Umbilical cord (tissue), 2 donors: Measurements from ENCODE around the gene RYR3. TPM values are rescaled to one million over a fixed set of nuclear protein-coding genes. Genes with fewer than 3 reads are reported as not detected.

Experiments used
- DNase-seq: peaks from one replicate; pipeline ENCODE4 v3.0.0-alpha.2; 2015; ENCODE audit warnings: low spot score
- total RNA-seq: library from RNA; depleted of rRNA; stranded (reverse); fragments of >200 nt; gene quantifications from one replicate; pipeline ENCODE4 v1.2.3, GENCODE V29; 2014; ENCODE audit warnings: low replicate concordance; ENCODE audit not compliant: insufficient read depth

Gene RYR3
- total RNA-seq, 1 donor from 2014 or later = 11.6 TPM

DNA sequence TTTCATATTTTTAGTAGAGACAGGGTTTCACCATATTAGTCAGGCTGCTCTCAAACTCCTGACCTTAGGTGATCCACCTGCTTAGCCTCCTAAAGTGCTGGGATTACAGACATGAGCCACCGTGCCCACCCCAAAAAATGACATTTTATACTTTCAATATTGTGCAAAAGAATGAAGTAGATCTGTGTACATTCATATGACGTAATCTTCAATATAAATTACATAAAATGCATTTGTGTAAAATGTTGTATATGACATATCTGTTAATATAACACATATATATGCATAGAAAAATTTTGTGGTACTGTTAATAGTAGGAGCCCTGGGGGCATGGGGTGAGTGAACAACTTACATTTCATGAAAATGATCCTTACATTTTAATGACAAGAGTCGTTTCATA is 71.7 kb downstream of the RYR3 start:
- DNase-seq = no peak

DNA sequence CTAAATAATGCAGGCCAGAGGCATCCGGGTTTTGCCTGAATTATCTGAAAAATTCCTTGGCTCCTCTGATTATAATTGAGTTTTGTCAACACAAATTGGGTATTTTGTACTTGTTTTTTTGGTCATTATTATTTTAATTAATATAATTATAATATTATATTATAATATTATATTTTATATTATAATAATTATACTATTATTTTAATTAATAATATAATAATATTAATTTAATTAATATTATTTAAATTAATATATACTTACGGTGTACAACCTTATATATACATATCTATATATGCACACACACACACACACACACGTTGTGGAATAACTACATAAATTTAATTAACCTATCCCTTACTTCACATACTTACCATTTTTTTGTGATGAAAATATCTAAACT is 73.5 kb downstream of the RYR3 start:
- DNase-seq = no peak

DNA sequence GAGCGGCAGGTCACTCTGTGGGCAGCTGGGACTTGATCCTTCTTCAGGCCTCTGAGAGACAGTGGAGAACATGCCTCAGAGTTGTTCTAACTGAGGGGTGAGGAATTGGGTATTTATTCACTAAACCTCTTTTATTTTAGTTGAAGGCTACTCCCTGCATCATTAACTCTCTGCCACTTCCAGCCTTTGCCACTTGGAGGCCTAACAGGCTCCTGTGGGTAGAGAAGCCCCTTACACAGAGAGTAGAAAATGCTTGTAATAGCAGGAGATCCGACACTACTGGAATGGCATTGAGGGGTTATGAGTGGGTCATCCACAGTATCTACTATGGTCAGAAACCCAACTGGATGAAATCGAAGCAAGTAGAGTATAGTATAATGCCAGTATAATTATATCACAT is 81.7 kb downstream of the RYR3 start:
- DNase-seq = no peak

DNA sequence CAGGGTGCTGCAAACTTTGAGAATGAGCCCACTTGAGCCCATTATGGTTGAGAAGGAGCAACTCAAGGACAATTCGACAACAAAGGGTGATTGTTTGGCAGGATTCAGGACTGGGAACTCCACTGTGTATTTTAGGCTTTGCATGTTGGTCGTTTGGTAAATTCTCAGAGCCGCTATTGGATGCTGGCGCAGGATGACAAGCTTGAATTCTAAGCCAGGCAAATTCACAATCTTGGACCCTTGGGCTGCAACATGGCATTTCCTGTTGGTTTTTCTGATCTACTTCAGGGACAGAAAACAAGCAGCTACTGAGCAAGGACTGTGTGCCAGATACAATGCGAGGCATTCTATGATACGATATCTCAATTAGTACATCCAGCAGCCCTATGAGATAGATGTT is 82.8 kb downstream of the RYR3 start:
- no peak for DNase-seq

DNA sequence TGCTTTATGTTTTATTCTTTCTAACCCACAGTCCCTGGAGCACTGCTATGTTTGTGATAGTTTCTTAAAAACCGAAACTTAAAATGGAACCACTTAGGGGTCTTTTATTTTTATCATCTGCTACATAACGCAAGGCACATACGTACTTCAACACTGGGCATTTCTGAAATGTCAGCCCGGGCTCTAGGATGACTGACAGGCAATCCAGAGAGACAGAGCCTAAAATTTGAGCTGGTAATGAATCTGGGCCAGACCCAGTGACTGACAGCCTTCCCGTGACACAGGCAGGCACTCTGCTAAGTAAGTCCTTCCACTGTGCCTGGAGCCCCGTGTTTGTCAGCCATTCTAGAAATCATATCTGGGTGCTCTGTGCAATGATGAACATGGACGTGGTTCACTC is 84.6 kb downstream of the RYR3 start:
- DNase-seq = no peak

DNA sequence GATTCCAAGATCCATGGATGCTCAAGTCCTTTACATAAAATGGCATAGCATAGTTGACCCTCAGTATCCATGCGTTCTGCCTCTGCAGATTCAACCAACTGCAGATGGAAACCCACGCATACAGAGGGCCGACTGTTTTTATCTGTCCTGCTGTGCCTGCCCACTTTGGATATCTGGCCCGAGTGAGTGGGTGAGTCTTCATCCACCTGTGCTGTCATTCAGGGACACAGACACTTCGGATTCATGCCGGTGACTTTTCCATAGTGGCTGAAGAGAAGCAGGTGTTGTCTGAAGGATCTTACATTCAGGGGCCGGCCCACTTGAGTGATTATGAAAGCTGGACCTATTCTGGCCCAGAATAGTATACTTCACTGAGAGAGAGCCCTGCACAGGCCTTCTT is 85.1 kb downstream of the RYR3 start:
- no peak for DNase-seq

DNA sequence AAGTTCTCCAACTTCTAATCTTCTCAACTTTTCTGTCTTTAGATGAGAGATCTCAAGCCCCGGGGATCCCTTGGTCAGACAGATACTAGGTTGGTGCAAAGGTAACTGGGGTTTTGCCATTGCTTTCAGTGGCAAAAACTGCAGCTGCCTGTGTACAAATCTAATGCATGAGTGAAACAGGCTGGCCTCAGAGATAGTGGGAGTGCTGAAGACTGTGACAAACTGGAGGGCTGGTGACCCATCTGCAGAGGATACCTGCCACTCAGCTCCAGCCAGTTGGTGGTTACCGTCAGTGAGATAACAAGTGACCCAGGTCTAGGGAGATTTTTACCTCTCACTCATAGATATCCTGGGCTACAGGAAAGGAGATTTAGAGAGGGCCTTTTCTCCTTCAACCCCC is 85.7 kb downstream of the RYR3 start:
- no peak for DNase-seq

DNA sequence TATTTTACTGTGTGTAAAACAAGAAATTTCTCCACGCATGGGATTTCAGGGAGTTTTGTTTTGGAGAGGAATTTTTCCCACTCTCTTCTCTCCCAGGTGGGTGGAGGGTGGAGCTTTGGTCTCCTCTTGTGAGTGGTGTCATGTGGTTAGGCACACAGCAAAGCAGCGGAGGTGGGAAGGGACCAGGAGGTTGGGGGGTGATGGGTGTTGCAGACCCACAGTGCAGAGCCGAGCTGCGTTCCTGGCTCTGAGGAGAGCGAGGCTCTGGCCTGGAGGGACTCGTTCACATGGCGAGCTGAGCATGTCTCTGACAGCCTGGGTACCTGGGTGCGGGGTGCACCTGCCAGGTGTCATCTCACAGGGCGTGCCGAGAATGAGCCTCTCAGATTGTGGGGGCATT is 87.8 kb downstream of the RYR3 start:
- no peak for DNase-seq

DNA sequence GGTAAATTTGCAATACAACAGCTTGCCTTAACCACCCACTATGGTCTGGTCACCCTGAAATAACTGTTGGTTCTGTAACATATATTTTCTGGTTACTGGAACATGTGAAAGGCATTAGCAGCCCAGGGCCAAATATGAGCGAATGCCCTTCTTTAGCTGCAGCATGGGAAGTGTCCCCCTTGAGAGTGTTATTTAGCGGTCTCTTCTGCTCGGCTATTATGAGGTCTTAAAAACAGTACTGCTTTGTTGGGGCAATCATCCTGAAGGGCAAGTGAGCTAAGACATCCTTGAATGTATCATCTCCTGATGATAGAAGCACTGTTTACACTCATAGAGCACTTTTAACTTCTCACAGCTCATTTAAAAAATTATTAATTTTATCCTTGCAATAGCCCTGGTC is 90.2 kb downstream of the RYR3 start:
- no peak for DNase-seq

DNA sequence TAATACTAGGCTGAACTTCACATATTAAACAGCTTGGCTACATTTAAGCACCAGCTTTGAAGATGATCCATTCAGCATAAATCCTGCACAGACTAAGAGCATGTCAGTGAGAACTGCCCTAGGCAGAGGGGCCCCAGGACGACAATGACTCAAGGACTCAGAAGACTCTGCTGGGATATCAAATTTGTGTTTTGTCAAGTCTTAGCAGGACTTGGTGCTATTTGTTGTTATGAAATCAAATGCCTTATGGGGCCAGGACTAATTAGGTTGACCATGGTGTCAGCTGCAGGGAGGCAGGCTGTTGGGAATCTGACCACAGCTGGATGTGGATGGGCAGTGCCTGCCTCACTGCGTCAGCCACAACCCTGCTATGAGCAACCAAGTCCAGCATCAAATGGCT is 91.8 kb downstream of the RYR3 start:
- peak; percentile 41 for DNase-seq

DNA sequence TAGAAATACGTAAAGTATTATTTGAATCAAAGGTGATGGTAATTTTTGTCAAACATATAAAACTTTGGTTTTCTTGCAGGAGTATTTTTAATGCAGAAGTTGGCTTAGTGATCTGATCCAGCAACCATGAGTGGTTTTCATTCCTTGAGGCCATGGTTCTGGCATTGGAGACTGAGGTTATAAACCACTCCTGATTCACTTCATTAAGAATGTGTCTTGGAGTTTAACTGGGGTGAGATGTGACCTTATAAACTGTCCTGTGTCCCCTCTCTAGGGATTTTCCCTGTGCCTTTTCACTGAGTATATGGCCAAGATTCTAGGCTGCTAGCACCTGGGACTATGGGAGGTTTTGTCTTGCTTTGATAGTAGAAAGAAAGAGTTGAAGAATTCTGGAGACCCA is 94.3 kb downstream of the RYR3 start:
- no peak for DNase-seq

DNA sequence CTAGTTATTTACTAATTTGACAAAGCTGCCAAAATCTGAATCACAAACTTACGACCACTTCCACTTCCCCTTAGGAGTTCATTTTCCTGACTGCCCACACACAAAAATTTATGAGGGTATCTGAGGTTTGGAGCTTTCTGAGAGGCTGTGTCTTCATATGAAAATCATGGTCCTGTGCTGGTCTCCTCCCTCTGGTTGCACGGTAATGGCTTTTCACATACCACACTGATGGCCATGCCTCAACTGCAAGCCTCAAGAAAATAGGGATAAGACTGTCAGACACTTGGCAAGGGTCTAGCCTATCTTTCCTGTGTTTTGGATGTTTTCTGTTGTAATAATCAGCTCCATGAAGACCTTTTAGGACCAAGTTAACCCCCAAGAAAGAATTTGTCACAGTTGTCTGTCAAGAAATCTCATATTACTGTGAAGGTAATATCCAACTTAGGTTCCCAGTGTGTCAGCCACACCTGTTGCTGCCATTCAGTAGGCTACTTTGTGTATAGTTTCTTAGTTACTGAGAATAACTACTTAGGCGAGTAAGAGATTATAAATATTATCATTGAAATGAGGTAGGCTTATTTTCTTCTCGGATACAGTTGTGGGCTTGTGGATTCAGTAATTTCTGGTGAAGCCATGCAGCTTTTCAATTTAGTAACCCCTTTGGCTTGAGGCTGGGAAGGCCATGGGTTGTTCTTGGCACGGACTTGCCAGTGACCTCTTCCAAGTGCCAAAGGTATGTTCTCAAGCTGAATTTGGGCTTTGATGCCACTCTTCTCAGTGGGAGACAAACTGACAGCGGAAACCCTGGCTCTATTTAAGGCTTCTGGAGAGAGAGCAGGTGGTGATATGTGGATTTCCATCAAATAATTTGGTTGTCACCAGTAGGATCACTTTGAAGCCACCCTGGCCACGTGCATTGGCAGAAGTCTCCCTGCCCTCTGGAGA is 101.1 kb downstream of the RYR3 start:
- DNase-seq = no peak

DNA sequence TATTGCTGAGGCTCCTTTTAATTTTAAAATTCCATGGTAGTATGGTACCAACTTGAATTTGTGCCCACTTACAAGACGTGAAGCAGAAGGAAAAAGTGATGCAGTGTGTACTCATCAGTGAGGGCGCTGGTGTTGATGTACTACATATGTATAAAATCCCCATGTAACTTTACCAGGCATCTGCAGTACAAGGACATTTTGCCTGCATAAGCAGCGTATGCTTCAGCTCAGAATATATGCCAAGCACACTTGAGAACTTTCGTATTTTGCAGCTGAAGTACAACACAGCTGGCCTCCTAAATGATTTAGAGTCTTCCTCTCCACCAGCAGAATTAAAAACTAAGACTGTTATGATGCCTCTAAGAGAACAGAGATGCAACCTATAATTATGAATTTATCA is 108.9 kb downstream of the RYR3 start:
- DNase-seq = no peak

DNA sequence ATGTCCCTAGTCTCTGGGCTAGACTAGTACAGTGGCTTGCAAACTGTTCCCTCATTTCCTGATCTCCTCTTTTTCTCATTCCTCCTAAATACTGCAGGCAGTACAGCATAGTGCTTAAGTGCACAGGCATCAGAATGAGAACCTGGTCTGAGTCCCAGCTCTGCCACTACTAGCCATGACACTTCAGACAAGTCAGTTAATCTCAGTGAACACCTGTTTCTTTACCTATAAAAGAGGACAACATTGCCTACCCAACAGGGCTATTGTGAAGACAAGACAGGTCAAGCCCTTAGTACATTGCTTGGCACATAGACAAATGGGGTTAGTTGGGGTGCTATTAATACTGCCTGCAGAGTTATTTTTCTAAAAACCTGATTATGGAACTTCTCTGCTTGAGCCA is 113.3 kb downstream of the RYR3 start:
- DNase-seq = no peak

DNA sequence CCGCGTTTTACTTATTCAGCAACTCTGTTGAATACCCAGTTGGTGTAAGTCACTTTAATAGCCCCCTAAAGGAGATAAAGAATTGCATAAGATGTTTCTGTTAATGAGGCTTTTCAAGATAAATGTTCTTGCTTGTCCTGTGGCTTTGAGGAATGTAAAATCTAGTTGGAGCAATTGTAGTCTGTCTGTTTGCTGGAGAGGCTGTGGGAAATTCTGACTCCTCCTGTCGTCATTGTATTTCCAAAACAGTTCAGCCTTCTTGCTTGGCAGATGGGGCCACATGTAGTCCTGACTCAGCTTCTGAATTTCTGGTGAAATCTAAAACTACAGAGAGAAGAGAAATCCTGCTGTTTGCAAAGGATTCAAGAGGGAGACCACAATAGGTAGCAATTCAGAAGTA is 114.4 kb downstream of the RYR3 start:
- DNase-seq = peak; percentile 42

DNA sequence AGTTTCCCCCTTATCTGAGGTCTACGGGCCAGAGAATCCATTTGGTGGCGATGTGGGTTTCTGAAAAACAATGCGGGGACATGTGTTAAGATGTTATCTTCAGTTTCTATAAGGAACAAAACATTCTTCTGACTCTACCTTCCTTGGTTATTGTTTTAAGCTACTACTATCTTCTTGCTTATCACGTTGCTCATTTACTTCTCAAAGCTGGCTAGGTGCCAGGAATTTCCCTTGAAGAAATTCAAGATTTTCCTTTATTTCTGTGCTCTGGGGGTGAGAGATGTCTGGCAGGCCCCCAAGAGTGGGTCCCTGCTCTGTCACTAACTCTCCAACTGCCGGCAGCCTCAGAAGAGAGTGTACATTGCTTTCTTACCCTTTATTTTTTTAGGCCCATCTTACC is 119.8 kb downstream of the RYR3 start:
- DNase-seq = no peak

DNA sequence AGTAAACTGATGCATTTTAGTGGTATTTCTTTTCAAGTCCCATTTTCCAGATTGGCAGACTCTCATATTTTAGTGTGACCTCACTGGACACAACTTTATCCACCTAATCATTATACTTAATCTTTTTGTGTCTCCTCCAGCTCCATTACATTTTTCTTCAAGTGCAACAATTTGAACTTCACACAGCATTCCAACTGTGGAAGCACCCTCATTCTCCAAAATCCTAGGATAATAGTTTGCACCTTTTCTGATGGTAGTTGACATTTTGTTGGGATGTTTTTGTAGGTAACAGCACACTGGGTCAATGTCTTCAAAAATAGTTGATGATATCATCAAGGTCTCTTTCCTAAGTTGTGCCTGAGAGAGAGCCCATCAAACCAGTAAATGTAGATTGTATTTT is 123.1 kb downstream of the RYR3 start:
- no peak for DNase-seq

DNA sequence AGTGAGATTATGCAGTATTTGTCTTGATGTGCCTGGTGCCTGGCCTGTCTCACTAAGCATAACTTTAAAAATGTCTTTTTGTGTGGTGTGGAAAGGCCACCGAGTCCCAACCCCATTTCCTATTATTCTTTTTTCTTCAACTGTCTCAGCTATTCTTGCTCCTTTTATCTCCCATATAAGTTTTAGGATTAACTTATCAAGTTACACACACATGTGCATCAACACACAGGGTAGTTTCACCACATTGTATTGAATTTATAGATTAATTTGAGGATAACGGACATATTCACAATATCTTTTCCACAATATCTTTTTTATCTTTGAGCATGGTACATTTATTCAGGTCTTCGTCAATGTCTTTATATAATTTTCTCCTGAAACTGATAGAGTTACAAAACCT is 127.6 kb downstream of the RYR3 start:
- no peak for DNase-seq

DNA sequence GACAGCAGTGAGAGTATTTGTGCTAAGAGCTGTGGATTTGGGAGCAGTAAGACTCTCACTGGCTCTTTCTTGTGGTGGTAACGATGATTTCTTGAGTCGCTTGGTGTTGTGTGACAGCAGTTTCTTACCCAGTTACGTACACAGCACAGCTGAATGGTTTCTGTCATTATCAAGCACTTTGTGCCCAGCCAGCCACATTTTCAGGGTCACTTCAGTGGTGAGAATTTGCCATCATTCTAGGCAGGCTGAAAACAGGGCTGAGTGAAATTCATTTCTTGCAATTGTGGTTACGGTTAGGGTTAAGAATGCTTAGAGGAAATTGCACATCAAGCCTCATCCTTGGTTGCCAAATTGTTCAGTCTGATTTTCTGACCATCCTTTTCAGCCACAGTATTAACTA is 130.1 kb downstream of the RYR3 start:
- DNase-seq = no peak

DNA sequence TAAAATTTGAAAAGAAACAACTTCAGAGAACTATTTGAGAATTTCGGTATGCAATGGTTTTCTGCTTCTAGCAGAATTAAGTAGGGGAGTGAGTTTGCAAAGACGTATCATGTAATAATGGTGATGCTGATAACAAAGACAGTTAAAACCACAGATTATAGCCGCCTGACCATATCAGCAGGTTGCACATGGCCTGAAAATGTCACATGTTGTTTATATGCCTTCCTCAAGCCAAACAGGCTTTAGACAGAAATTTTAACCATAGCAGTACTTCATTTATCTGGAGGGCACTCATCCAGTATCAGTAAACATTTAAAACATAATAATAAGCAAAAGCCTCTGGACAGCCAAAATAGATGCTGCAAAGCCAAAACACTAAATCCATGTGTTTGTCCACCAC is 131.7 kb downstream of the RYR3 start:
- no peak for DNase-seq

DNA sequence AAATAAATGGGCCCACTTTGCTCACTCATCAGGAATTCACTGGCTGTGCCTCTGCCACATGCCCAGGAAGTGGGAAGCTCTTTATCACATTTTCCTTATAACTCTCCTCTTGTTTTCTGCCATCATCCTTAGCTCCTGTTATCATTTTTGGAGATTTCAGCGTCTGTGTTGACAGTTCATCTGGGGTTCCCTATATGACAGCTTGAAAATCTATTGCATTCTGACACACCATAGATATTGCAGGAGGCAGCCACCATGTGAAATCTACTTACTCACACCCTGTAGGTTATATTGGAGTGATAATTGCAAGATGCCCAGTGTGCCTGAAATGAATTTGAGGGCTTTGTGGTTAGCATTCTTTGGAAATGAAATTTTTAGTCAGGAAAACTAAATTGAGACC is 132.9 kb downstream of the RYR3 start:
- DNase-seq = no peak

DNA sequence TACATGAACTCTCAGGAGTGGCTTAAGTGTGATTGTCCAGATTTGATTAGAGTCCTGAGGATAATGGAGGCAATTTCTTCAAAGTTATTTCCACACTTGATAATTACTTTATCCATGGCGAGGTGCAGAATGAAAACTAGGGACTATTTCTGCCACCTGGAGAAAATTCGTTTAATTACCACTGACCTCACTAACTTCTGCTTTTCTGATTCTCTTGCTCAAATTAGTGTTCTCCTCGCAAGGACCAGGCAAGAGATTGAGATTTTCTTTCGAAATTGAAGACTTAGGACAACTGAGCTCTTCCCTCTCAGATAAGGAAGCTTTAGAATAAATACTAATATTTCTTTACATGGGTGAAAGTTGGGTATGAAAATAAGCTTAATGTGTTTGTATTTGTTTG is 135.2 kb downstream of the RYR3 start:
- DNase-seq = no peak

DNA sequence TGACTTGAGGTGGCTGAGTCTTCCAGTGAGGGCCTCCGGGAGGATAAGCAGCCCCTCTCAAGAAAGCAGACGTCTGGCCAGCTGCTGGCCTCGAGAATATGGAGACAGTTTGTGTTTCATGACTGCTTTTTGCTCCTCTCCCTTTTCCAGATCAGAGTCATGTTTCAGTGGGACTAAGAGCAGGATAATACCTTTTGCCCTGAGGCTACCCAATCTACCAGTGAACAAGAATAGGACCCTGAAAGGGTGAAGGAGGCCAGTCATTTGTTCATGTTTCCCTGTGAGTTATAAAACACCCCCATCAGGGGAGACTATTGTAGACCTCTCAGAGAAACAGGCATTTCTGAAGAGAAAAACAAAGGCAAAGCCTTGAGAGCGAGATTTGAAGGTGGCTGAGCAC is 137.4 kb downstream of the RYR3 start:
- no peak for DNase-seq
